Amygdala (tissue), 56 donors: Measurements from ENCODE around the gene SEZ6L2.
A peak's percentile ranks its signal among the peaks of the same experiment; 100 is the strongest.
"Not testable (repeated sequence)": the region's sequence is repeated elsewhere in the genome, so short reads cannot be mapped to it uniquely, and the experiment has no call there.

Source experiments
- DNase-seq, 56 donors: peaks; one replicate each; lab custom pipeline; 2025; lab: John Stamatoyannopoulos, UW

SEZ6L2 gene

DNA sequence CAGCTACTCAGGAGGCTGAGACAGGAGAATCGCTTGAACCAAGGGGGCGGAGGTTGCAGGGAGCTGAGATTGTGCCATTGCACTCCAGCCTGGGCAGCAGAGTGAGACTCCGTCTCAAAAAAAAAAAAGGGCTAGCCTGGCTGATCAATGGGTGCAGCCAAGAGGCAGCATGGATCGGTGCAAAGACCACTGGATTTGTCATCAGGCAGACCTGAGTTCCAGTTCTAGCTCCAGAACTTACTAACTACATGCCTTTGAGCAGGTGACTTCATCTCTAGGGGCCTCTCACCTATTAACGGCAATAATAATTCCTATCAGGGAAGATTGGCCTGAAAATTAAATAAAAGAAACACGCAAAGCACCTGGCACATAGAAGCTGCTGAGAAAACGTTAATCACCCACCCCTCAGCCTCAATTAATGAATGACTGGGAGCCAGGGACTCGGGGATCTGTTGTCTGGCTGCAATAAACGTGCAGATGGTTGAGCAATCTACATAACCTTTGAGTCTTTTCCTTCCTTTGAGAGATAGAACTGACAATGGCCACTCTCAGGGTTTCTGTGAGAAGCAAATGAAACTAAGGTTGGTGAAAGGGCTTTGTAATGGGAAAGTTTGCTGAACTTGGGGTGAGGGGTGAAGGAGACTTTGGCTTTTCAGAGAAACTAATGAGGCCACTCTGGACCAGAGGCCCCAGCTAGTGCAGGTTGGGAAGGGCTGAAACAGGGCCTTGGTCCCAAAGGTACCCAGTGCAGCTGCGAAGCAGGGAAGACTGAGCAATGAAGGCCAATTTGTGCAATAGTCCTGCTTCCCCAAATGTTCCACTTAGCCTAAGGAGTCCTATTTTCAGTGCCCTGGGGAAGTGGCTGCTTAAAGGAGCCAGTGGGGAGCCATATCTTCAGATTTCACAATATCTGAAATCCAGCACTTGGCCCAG is 7.6 kb downstream of the SEZ6L2 start:
- no peak for DNase-seq

DNA sequence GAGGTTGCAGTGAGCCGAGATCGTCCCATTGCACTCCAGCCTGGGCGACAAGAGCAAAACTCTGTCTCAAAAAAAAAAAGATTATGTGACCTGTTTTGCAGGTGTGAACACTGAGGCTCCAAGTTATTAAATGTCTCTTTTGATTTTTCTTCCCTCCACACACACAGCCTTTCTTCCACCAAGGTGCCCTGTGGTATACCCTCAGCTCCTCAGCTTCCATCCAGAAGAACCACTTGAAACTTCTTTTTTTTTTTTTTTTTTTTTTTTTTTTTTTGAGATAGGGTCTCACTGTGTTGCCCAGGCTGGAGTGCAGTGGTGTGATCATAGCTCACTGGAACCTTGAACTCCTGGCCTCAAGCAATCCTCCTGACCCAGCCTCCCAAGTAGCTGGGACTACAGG is 10.0 kb downstream of the SEZ6L2 start:
- DNase-seq: not testable (repeated sequence)

DNA sequence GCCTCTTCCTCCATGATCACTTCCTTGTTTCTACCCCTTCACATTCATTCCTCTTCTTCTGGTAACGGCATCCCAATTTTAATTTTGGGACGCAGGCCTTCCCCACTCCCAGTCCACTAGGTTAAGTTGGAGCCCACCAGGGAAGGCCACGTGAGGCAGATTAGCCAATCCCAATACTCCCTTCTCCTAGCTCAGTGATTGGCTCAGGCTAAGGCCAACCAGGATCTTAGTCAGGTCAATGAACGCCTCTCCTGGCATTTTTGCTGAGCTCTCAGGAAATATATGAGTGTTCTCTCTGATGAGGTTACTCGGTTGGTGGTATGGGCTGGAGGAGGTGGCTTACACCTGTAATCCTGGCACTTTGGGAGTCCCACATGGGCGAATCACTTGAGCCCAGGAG is 15.4 kb downstream of the SEZ6L2 start:
- DNase-seq: no peak

DNA sequence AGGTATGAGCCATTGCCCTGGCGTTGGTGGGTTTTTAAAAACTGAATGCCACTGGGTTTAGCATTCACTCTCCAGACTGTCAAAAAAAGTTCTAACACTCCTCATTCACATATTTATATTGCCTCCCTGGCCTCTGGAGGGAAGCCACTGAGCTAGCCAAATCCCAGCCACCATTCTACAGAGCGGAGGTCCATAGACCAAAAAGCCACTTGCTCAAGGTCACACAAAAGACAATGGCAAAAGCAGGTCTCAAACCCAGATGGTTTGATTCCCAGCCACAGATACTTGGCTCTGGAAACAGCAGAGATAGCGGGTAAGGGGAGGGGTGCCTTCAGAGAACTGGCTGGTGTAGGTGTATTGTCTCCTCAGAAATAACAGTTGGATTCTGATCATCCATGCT is 18.3 kb downstream of the SEZ6L2 start:
- DNase-seq: no peak

DNA sequence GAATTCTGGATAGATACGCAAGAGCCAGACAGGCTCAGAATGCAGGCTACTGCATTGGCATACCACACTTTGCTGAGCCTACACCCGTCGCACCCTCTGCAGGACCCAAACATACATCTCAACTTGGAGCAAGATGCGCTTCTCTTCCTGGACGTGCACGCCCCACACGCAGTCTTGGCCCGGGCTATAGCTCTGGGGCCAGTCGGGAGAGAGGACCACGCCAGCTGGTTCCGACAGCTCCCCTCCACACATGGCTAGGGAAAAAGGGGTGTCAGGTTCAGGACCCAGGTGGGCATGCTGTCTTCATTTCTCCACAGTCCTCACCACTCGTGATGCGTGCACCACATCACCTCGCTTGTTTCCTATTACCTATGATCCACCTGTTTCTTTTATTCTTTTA is 21.2 kb downstream of the SEZ6L2 start:
- no peak for DNase-seq

DNA sequence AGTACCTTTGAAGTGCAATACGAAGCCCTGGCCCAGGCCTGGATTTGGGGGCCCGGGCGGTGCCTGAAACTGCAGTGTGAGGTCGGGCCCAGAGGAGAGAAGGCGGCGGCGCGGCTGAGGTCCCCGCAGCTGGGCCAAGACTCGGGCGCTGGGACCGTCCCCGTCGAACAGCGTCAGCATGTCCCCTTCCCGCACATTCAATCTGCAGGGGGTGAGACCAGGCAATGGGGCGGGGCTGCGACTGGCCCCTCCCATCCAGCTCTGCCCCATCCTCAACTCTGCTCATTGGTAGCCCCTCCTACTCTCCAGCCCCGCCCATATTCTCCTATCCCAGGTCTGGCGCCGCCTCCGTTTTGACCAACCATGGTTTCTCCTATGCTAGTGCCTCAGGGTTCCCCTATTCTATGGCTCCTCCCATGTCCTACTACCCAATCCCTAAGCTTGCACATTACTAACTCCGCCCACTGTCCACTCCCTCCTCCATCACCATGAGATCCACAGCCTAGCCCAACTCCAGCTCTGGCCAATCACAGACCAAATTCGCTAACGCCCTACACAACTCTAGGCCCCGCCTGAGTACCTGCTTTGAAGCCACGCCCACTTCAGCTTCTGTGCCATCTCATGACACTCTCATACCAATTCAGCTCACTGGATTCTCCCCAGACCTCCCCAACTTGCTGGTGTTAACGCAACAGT is 21.9 kb downstream of the SEZ6L2 start:
- peak in 13 of 56 donors; percentile 4 to 77 (median 25) for DNase-seq

DNA sequence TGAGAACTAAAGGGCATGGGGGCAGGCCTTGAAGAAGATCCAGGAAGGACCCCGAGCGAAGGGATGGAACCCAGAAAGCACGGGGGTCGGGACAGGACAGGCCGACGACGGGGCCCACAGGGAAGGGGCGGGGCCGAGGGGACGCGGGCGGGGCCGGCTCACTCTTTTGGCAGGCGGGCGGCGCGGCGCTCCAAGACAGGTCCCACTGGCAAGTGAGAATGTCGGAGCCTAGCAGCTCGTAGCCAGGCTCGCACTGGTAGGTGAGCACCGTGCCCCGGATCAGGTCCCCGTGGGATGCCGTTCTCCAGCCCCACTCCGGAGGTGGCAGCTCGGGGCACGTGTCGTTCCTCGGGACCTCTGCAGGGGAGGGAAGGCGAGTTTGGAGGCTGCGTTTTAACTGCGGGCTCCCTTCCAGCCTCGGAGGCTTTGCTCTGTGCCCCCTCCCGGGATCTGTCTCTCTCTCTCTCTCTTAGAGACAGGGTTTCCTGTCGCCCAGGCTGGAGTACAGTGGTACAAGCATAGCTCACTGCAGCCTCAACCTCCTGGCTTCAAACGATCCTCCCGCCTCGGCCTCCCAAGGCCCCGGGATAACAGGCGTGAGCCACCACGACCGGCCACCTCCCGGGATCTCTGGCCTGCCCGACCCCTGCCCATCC is 22.6 kb downstream of the SEZ6L2 start:
- DNase-seq: peak in 1 of 56 donors; percentile 46

DNA sequence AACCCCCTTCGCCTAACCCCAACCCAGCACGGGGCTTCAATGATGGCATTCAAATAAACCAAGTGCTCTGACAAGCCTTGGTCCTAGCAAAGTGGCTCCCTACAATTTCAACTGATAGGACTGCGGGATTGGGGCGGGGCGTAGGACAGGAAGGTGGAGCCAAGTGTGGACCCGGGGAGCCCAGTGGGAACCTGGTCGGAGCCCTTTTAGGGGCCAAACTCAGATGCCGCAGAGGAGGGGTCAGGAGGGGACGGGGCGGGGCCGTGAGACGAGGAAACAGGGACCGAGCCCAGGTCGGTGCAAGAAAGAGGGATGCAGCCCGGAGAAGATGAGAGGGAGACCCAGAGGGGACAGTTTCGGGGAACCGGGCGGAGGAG is 23.1 kb downstream of the SEZ6L2 start:
- DNase-seq: no peak

DNA sequence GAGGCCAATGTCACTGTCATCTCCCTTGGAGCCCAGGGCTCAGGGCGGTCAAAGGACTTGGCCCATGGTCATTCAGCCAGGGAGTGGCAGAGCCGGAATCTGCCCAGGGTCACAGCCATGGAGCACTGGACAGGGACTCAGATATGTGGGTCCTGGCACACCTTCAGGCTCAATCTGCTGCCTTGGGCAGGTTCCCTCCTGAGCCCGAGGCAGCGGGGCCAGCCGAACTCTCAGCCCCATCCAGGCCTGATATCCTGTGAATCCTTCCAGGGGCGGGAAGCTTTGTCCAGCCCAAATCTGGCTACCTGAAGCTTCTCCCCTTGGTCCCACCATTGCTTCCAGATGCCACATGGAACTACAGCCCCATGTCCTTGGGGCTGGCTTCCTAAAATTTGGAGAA is 24.1 kb downstream of the SEZ6L2 start:
- DNase-seq: no peak

DNA sequence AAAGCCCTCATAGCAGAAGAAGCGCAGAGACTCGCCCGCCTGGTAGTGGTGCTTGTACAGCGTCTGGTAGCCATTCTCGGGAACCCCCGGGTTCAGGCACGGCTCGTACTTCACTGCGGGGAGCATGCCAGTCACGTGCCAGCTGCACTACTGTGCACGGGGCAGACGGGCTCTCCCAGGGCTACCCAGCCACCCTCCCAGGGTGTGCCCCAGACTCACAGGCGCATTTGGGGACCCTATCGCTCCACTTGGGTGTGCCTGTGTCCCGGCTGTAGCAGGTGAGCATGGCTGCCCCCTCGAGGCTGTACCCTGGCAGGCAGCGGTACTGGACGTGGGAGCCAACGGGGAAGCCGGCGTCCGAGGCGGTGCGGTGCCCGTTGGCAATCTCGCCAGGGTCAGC is 26.0 kb downstream of the SEZ6L2 start:
- no peak for DNase-seq

DNA sequence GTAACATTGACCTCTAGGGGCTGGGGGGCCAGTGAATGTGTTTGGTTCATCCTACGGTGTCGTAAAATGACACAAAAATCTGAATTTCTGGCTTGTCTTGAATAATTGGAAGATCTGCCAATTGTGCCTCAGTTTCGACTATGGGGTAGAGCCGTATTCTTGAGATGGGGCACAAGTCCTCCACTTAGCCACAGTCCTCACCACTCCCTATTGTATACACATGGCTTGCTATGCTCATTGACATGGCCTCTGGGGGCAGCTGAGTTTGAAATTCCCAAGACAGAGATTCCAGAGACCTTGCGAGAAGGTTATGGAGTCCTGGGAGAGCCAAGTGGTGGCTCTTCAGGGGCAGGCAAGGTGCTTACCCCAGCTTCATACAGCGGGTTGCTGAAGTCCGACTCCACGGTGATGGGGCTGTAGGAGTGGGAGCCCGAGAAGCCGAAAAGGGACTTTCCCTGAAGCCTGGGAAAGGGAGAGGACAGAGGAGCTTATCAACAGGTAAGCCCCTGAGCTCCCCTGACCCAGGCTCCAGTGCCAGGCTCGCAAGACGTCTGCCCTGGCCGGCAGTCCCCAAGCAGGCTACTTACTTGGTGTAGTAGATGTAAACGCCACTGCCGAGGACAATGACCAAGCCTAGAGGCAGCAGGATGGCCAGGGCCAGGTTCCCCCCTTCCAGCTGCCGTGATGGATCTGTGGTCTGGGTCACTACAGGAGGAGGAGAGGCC is 27.4 kb downstream of the SEZ6L2 start:
- no peak for DNase-seq

DNA sequence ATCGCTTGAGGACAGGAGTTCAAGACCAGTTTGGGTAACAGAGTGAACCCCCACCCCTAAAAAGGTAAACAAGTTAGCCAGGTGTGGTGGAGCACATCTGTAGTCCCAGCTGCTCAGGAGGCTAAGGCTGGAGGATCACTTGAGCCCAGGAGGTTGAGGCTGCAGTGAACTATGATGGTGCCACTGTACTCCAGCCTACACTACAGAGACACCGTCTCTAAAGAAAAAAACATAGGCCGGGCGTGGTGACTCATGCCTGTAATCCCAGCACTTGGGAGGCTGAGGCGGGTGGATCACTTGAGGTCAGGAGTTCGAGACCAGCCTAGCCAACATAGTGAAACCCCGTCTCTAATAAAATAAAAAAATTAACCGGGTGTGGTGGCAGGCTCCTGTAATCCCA is 30.3 kb downstream of the SEZ6L2 start:
- DNase-seq: not testable (repeated sequence)

DNA sequence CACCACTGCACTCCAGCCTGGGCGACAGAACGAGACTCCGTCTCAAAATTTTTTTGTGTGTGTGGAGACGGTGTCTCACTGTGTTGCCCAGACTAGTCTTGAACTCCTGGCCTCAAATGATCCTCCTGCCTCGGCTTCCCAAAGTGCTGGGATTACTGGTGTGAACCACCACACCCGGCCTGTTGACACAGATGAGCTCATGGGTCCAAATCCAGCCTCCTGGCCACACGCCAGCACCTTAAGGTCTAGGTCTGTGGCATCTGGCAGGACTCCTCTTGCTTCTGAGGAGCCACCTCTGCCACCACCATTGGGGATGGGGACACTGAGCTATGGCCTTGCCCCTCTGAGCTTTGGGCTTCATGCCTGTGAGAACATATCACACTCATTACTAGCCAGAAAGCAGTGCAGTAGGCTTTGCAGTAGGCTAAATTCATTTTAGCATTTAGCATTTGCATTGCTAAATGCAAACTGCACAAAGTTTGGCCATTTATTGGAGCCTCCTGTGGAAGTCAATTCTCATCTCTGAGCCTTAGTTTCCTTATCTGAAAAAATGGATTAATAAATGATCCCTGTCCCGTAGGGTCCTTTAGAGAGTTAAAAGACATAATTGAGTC is 30.8 kb downstream of the SEZ6L2 start:
- peak in 1 of 56 donors; percentile 47 for DNase-seq

DNA sequence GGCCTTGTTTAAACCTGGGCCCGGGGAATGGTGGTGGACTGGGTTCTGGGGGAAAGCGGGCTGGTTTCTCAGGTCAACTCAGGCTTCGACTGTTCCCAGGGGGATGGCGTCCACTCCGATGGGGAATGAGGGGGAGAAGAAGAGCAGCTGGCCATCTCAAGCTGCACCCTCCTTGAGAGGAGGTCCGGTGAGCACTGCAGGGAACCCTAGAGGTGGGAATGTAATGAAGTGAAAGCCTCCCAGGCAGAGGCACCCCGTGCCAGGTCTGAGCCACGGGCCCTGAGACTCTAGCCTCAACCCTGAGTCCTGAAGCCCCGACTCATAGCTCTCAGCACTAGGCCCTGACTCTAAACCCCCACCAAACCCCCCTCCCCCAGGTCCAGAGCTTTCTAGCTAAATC is 35.1 kb downstream of the SEZ6L2 start:
- DNase-seq: no peak

DNA sequence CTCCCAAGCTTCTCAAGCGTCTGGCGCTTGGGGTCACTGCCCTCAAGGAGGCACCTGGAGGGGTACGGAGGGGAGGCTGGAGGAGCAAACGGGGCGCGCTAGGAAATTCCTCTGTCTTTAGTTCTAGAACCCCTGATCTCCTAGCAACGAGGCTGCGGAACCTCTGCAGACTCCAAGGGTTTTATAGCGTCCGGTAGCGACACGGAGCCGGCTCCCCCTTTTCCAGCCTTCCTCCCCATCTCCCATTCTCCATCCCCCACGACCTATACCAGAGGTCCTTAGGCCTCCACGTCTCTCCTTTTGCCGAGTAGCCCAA is 35.7 kb downstream of the SEZ6L2 start:
- DNase-seq: peak in 1 of 56 donors; percentile 57

DNA sequence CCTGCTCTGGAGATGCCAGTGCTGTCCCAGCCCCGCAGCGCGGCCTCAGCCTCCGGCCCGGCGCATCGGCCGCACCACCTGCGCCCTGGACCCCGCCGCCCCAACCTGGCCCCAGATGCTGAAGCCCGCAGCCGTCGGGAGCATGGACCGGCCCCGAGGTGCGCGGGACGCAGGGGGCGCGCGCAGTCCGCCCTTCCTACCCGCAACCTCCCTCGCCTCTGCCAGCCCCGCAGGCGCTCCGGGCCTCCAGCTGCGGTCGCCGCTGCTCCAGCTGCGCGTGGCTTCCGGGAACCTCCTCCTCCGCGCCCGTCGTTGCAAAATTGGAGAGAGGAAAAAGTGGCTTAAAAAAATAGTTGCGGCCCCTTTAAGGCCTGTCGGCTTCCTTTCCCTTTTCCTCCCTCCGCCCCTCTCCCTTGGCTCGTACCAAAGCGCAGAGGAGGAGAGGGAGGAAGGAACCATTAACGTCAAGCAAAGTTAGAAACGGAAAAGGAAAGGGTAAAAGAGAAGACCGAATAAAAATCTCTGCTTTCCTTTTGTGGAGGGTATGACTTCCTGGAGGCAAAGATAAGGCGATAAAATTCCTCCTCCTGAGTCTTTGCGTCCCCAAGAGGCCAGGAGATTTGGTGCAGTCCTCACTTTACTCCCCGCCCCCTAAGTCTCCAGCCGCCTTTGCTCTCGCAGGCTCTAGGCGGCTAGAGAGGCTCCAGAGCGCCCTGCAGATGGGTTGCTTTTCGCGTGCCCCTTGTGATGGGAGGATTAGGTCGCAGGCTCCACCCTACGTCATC is 36.3 kb downstream of the SEZ6L2 start, which contains the start of gene CDIPT:
TSS of gene CDIPT (minus strand) at position 343 of the 785 bp plus-strand sequence. CDS start 369 bp downstream, outside the sequence.
- DNase-seq: peak; percentile 22 to 99 (median 90)

DNA sequence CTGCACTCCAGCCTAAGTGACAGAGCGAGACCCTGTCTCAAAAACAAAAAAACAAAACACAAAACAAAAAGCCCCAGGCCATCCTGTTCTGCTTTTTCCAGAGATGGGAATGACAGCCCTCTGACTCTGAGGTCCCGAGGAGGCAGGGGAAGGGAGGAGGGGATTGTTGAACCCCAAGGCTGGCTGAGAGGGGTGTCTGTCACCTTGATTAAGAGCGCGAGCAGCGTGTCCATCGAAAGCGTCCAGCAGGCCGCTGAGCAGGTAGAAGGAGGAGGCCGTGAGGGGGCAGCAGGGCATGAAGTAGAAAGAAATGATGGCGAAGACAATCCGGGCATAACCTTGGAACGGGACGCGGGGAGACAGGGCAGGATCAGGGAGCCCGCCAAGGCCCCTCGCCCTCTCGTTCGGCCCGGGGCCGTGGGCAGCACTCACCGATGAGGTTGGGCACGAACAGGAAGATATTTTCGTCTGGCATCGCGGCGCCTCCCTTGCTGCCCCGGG is 36.9 kb downstream of the SEZ6L2 start:
- DNase-seq: peak in 14 of 56 donors; percentile 4 to 60 (median 32)

DNA sequence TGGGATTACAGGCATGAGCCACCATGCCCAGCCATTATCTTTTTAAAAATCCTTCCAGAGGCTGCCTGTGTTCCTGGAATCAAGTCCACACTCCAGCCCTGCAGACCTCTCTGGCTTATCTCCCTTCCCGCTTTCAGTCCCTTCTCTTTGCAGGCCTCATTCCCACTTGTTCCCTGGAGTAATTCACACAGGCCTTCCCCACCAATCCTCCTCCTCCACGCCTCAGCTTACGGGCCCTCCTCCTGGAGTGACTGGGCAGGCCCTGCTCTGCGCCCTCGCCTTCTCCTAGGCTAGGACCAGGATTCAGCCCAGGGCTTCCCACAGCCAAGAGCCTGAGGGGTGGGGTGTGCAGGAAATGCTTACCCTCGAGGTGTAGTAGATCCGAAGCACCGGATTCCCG is 39.1 kb downstream of the SEZ6L2 start:
- DNase-seq: no peak

DNA sequence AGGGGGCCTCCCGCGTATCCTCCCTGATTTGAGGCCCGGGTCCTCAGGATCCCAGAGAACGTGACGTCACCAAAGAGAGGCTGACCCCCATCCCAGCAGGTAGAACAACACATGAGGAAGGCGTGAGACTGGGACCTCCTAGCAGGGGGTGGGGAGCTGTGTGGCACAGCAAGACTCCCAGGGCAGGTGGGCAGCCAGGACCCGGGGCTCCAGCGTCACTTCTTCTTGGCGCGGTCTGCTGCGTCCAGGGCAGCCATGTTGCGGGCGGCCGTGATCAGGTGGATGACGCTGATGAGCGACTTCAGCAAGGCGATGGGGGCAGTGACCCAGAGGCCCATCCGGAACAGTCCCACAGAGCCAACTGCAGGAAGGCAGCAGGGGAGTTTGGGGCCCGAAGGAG is 40.4 kb downstream of the SEZ6L2 start:
- no peak for DNase-seq
